T-helper 2 cell (primary cell): Measurements from ENCODE around the gene ARMC12.
"Not testable (repeated sequence)": the region's sequence is repeated elsewhere in the genome, so short reads cannot be mapped to it uniquely, and the experiment has no call there.

ENCODE experiments used
- DNase-seq, 5 experiments: peaks; one replicate each; pipeline versions ENCODE4 v3.0.0 to v3.0.0-alpha.2; 2012 to 2022

The ARMC12 gene

DNA sequence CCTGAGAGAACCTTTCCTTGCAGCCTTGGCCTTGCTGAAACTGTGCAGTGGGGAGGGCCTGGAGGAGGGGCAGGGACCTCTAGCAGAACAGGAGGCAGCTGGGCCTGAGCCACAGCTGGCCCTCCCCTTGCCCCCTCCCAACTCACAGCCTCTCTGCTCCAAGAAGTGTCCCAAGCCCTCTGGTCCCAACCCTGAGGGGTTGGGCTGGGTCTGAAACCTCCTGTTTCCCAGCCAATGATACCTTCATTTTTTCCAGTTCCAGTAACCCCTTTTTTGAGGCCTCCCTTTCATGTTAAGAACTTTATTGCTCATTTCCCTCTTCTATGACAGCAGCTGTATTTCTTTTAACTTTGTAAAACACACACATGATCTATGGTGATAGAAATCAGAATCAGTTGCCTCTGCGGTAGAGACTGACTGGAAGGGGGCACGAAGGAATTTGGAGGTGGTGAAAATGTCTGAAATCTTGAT, 17.9 kb upstream of the ARMC12 start:
- DNase-seq, result peak in 1 of 5 experiments; percentile 65

DNA sequence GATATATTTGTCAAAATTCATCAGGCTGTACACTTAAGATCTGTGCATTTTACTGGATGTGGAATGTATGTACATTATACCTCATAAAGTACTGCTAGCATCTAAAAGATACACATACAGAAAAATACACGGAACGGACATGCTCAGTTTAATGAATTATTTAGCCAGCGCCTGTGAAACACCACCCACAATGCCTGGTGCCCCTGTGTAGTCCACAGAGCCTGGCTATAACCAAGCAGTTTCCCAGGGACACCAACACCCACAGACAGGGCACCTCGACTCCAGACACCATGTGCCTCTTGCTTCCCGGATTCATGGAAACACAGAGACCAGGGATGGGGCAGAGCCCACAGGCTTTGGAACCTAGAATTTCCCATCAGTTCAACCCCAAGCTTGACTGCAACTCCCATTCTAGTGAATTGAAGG, 17.4 kb upstream of the ARMC12 start:
- DNase-seq, result no peak

DNA sequence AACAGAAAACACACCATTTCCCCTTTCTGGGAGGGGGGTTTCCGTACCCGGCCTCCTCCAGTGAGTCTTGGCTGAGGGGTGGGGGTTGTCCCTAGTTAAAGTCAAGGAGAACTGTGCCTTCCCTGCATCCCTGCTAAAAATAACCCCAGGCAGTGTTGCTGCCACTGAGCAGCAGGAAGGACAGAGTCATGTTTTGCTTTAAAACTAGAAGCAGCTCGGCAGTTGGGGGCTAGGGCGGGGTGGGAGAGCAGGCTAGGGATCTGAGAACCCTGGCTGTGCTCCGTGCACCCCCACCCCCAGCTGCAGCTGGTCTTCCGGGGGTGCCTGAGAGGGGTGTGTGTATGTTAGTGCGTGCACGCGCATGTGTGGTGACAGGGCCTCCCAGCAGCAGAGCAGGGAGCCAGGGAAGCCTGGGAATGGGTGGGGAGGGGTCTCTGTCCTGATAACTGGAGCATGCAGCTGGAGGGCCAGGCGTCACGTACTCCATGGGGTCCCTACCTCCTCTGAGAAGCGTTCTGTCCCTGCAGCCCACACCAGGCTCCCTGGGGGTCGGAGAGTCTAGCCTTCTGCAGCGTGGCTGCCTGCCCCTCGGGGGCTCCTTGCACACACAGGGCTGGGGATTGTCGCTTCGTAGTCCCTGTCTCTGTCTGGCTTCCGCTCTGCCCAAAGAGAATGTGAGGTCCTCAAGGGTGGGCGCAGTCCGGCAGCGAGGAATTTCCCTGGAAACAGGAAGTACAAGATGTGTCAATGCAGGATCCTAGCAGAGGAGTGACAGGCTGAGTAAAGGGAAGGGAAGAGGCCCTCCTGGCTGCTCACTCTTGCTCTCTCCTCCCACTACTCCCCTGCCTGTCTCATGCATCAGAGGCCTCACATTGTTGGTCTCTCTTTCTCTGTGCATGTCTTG, 16.8 kb upstream of the ARMC12 start:
- peak in 1 of 5 experiments; percentile 42 for DNase-seq

DNA sequence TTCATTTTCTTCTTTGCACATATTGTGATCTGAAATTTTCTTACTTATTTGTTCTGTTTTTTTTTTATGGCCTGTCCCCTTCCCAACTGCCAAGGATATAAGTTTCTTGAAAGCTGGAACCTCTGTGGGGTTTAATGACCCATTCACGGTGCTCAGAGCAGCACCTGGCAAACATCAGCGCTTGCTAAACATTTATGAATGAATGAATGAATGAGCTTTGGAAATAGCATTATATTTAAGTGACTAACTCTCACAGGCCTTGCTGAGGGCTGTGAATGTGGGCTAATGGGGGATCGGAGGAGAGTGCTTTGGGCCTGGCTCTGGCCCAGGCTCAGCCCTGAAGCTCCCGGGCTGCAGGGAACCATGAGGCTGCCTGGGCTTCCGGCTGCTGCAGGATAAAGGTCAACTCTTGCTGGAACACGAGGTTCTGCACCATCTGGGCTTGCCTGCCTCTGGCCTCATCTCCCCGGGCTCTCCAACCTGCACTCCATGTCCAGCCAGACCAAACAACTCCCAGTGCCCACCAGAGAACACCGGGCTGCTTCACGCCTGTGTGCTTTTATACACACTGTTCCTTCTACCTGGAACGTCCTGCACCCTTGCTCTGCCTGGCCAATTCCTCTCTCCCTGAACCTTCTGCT, 14.6 kb upstream of the ARMC12 start:
- DNase-seq, result no peak

DNA sequence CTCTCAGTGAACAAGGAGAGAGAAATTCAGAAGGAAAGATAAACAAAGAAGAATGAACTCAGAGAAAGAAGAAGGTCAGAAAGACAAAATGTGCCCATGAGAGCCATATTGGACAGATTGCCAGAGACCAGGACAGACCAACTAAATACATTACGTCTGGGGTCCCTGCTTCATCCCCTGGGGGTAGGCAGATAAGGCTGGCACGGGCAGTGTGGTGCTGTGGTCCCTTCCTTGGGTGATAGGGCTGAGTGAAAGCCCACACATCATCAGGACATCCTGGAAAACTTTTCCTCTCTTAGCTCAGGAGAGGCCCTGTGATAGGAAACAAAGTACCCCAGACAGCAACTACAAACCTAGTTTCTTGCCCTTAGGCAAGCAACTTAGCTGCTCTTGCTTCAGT, 13.2 kb upstream of the ARMC12 start:
- no peak for DNase-seq

DNA sequence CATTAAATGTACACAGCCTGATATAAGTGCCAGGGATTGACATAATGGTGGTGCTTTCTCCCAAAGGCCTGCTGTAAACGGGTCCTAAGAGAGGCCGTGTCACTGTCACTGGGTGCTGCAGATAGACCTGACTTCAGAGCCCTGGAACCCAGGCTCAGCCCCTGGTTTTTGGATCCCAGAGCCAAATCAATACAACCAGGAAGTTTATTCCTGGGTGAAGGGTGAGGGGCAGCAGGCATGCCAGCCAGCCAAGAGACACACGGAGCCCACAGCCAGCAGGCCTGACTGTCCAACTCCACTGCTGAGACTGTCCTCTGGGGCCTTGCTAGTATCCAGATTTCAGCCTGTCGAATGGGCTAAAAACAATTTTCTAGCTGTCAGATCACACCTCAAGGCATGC, 12.8 kb upstream of the ARMC12 start:
- DNase-seq, result no peak

DNA sequence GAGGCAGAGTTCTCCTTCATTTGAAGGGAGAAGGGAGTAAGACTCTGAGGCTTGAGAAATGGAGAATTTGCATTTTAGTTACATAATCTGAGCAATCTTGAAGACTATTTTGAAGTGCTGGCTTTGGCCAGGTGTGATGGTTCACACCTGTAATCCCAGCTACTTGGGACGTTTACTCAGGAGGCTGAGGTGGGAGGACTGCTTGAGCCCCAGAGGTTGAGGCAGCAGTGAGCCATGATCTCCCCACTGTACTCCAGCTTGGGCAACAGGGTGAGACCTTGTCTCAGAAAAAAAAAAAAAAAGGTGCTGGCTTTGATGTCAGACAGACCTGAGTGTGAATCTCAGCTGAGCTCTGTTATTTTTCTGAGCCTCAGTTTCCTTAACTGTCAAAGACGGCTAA, 12.4 kb upstream of the ARMC12 start:
- DNase-seq, result no peak

DNA sequence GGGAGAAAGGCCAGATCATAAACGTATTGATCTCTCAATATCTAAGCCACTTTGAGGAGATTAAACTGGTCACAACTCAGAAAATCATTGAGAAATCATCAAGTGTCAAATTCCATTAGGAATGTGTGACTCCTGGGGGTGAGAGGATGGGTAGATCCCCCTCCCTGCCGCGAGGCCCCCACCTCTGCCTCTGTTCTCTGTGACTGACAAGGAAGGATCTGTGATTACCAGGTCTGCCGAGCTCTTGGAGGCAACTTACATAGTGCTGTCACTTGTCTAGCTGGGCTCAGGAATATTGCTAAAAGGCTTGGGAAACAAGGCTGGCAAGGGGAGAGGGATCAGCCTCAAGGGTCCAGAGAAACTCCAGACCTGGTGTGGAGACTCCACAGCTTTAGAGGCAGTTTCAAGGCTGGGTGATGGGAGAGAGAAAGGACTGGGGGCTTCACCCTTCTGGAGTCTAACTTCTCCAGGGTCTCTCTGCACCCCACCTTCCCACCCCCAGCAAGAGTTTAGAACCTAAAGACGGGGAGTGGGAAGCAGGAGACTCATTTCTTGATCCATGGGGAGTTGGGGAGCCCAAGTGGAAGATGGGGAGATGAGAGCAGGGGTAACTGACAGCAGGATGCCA, 11.6 kb upstream of the ARMC12 start:
- DNase-seq, result no peak

DNA sequence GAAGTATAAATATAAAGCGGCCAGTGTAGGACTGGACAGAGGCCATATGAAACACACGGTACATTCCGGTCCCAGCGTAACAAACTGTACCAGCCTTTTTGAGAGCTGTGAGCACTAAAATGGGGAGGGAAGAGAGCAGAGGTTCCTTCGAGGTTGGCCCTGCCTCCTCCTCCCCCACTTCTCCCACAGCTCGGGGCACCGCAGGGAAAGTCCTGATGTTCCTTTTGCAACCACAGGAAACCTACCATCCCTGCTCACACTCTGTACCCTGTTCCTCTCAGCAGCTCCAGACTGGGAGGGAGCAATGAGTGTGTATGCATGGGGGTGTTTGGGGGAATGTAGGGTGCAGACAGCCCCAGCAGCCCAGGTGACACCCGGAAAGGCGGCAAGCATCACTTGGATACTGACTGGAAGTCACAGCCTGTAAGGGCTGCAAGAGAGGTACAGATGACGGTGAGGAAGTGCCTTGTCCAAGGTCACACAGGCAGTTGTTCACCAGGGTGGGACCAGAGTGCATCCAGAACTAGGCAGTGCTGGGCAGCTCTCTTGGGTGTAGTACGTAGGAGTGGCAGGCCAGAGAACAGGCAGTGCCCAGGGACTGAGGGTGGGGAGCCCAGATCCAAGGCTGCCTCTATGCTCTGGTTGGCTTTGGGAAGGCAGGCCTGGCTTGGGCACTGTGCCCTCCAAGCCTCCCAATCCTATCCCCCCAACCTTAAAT, 11.0 kb upstream of the ARMC12 start:
- DNase-seq, result no peak

DNA sequence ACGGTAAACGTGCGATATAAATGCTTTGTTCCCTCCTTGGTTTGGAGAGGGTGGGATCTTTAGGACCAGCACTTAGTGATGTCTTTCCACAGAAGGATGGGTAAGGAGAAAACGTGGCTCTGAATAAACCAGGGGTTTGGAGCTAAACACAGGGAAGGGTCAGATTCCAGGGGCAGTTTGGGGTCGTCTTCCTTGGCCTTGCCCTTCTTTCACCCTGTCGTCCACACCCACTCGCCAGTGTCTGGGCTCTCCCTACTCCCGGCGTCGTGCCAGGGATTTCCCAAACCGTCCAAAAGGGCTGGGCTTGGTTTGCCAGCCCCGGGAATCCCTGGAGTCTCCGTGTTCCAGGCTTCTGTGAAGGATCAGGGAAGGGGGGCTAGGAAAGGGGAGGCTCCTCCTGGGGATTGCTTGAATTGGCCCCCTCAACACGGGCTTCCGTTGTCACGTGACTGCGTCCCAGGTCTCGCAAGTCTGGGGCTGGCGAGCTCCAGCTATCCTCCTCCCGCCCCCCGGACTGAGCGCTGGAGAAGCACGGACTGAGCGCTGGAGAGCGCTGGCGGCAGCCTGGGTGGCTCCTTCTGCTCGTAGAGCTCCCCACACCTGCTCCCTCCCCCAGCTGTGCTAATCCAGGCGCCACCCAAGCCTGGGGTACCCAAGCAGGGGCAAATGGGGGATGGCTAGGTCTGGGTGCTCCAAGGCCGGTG, 9.4 kb upstream of the ARMC12 start:
- DNase-seq, result no peak

DNA sequence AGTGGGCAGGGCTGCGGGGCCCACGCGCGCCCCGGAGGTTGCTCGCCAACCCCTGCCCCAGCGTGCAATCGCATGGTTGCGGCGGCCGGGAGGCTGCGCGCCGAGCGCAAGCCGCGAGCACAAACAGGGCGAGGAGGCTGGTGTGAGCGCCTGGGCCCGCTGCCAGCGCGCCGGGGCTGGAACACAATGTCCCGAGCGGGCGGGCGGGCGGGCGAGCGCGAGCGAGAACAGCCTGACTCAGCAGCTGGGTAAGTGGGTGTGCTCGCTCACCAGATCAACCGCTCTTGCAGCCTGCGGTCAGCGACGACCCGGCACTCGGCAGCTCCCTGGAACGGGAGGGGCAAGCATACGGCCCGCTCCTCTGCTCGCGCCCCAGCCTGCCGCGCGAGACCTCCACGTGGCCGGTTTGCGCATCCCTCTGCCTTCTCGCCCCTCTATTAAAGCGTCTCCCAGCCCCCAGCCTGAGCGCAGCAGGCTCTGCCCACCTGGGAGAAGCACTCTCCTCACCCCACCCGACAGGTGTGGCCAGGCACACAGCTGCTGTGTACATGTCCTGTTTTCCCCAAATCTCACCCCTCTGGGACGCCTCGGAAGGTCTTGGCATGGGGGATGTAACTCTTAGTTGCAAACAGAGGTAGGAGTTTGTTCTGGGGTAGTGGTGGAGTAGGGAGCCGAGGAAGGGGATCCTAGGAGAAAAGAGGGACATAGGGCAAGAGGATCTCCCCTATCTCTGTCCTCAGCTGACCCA, 8.7 kb upstream of the ARMC12 start:
- peak; percentile 65 to 98 (median 80) for DNase-seq

DNA sequence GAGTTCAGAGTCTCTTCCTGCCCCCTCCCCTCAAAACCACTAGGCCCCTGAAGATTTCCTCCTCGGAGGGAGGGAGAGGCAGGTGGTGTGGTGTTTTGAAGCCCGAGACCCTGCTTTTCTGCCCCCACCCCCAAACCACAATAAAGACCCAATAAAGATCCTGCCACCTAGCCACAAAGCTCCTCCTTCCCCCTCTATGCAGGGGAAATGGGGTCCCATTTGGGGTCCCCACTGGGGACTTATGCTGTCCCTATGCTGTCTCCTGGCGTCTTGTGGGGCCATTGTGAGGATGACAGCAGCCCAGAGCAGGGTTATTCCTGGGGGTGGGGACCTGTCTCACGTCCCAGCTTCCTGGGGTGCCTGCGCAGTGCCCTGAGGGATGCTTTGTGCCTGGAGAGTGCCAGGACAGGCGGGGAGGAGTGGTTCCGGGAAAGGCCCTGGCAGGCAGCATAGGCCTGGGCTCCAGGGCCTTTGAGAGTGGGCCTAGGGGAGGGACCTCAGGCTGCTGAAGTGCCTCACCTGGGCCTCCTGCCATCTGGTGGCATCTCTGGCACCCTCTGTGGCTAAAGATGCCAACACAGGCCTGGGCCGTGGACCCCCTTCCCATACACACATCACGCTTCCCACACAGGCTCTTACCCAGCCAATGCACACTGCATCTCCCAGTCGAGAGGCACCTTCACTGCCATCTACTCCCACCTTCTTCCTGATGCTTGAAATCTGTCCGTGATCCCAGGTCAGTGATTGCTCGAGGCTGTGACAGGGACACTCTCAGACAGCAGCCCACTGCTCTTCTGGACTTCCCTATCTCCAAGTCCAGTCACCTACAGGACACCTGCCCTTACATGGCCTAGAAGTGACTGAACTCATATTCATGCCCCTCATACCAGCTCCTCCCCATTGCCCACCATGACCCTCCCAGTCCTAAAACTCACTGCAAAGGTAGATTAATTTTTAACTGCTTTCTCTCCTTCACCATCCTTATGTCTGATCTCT, 7.9 kb upstream of the ARMC12 start:
- peak in 3 of 5 experiments; percentile 16 to 64 (median 40) for DNase-seq

DNA sequence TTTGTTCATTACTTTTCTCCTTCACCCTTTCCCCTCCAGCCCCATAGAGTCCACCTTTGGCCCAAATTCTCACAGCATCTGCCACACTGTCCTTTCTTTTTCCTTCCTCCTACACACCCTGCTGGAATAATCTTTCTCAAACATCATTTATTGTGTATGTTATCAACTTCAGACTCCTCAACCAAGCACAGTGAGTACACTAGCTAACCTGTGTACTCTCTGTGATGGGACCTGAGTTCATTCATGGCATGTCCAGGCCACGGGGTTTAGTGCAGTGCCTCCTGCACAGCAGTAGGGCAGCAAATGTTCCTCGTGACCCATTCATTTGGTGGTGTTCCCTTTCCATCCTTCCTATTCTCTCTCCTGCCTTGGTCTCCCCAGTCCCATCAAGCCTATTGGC, 7.1 kb upstream of the ARMC12 start:
- DNase-seq, result no peak

DNA sequence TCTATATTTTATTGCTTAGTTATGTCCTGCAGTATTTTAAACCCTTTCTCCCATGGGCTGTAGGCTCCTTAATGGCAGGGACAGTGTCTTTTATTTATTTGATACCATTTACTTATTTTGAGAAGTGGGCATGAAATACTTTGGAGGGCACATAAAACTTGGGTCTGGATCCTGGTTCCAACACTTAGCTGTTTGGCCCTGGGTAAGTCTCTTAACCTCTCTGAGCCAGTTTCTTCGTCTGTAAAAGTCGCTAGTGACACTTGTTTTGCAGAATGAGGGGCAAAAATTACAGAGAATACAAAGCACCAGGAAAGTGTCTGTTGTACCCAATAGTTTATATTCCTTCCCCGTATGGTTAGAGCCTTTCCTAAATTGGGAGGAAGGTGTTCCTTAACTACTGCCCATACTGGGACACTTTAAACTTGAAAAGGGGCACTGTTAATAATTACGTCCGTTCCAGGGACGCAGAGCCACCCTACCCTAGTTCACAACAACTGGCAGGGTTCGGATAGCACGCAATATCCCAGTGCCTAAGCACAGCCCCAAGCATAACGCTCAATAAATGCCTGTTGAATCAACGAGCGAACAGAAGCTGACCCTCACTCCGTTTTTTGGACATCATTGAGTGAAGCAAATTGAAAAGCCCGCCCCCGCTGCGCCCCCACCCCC, 6.0 kb upstream of the ARMC12 start:
- DNase-seq, result no peak

DNA sequence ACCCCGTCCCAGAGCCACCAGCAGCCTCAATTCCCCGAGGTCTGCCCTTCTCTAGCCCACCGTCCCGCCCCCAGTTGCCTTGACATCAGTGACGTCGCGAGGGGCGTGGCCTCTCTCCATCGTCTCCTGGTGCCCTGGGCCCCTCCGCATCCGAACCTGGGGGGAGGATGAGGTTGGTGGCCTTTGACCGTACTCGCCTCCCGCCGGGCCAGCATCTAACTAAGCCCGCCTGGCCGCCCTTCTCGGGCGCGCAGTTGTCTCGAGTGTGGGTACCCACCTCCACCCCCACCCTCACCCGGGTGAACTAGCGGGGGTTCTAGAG, 5.5 kb upstream of the ARMC12 start:
- peak; percentile 78 to 94 (median 89) for DNase-seq

DNA sequence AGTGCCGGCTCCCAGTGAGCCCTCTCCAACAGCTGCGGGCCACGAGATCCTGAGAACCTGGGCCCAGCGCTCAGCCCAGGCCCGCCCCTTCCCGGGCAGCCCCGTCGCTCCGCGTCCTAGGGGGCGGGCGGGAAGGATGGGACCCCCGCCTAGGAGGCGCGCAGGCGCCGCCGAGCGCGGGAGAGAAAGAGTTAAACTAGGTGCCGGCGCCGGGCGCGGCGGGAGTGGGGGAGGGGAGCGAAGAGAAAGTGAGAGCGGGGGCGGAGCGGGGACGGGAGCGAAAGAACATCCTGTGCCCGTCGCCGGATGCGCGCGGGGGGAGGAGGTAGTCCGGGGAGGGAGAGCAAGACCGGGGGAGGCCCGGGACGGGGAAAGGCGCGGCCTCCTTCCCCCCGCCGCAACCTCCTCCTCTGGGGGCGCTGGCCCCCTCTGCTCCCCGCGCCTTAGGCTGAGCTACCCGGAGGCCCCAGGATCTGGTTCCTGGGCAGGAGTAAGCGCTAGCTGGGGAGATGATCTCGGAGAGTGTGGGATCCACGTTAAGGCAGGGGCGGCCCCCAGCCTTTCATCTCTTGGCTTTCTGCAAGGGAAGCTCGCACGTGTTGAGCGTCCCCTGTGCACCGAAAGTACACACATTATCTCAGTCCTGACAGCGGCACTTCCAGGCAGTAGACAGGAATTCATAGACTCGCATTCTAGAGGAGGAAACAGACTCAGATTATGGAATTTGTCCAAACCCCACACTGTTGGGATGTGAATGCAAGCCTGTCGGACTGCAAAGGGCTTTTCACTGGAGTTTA, 4.9 kb upstream of the ARMC12 start:
- DNase-seq, result peak; percentile 82 to 95 (median 90)

DNA sequence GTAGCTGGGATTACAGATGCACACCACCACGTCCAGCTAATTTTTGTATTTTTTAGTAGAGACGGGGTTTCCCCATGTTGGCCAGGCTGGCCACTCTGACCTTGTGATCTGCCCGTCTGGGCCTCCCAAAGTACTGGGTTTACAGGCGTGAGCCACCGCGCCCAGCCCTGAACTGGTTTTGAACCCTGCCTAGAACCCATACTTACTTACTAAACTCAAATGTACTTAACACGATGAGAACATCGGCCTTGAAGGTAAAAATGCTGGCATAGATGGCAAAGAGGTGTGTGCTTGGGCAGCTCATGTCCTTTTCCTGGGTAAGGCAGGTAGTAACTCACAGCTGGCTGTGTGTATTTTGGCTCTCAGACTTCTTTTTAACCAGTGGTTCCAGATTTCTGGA, 3.2 kb upstream of the ARMC12 start:
- DNase-seq, result no peak

DNA sequence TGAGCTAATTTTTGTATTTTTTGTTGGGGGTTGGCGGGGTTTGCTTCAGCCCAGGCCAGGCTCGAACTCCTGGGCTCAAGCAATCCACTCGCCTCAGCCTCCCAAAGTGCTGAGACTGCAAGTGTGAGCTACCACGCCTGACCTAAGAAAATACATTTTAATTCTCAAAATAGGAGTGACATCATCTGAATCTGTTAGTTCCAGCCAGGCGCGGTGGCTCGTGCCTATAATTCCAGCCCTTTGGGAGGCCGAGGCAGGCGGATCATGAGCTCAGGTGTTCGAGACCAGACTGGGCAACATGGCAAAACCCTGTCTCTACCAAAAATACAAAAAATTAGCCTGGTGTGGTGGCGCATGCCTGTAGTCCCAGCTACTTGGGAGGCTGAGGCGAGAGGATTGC, 2.5 kb upstream of the ARMC12 start:
- DNase-seq, result not testable (repeated sequence)

DNA sequence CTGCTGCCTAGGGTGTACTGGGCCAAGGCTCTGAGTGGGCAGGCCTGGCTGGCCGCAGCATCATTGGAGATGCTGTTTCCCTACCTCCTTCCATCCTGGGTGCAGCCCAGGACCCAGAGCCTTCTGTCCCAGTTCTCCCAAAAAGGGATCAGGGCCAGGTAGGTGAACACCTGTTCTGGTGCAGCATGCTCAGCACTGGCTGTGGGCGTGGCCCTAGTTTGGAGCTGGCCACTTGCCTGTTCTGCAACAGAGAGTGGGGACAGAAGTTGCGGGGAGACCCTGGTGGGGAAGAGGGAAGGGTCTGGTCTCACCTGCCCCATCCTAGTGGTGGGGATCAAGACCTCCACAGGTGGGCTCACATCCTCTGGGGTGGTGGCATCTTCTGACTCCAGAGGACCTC, 1.4 kb upstream of the ARMC12 start:
- no peak for DNase-seq
